DOHH2 (cell line): ENCODE measurements around the gene ZNRF2.
"Not testable (repeated sequence)": the region's sequence is repeated elsewhere in the genome, so short reads cannot be mapped to it uniquely, and the experiment has no call there.

Source experiments
- H3F3A ChIP-seq: fragments of 200-600 bp; sonication (generic), shearing (Covaris generic); 2 replicates; pipeline ENCODE4 v1.6.0; 2016; ENCODE audit warnings: antibody characterized with exemption, mild to moderate bottlenecking; ENCODE audit not compliant: control insufficient read depth, insufficient read depth
- H3K27ac ChIP-seq: fragments of 200-600 bp; sonication (generic); 2 replicates; pipeline ENCODE4 v1.5.1; 2014; ENCODE audit warnings: low read depth, mild to moderate bottlenecking, low read length, moderate library complexity
- H3K27me3 ChIP-seq: fragments of 200-600 bp; sonication (generic); 2 replicates; pipeline ENCODE4 v1.6.1; 2014; ENCODE audit warnings: mild to moderate bottlenecking, low read length, mixed read lengths; ENCODE audit not compliant: control insufficient read depth
- H3K36me3 ChIP-seq: fragments of 200-600 bp; sonication (generic); 2 replicates; pipeline ENCODE4 v1.6.1; 2014; ENCODE audit warnings: mild to moderate bottlenecking, low read length, moderate library complexity, mixed read lengths; ENCODE audit not compliant: control insufficient read depth
- H3K4me1 ChIP-seq: fragments of 200-600 bp; sonication (generic); 2 replicates; pipeline ENCODE4 v1.6.1; 2014; ENCODE audit warnings: mild to moderate bottlenecking, low read length, mixed read lengths; ENCODE audit not compliant: control insufficient read depth
- H3K4me2 ChIP-seq: fragments of 200-600 bp; sonication (generic); 2 replicates; pipeline ENCODE4 v1.6.0; 2014; ENCODE audit warnings: mild to moderate bottlenecking, low read length, moderate library complexity
- H3K4me3 ChIP-seq: fragments of 200-600 bp; sonication (generic); 2 replicates; pipeline ENCODE4 v1.5.1; 2014; ENCODE audit warnings: mild to moderate bottlenecking, low read length, mixed read lengths
- H3K79me2 ChIP-seq: fragments of 200-600 bp; sonication (generic); 2 replicates; pipeline ENCODE4 v1.6.1; 2014; ENCODE audit warnings: mild to moderate bottlenecking, low read length, mixed read lengths; ENCODE audit not compliant: control insufficient read depth
- H3K9me2 ChIP-seq: fragments of 200-600 bp; sonication (generic); replicated peaks from 2 replicates; pipeline ENCODE4 v1.6.1; 2014; ENCODE audit warnings: mild to moderate bottlenecking, low read length, mixed read lengths; ENCODE audit not compliant: control insufficient read depth
- H3K9me3 ChIP-seq: fragments of 200-600 bp; sonication (generic); 2 replicates; pipeline ENCODE4 v1.6.1; 2014; ENCODE audit warnings: antibody characterized with exemption, low read length, mixed read lengths; ENCODE audit not compliant: control insufficient read depth, insufficient read depth
- H4K20me1 ChIP-seq: fragments of 200-600 bp; sonication (generic); 2 replicates; pipeline ENCODE4 v1.6.0; 2014; ENCODE audit warnings: low read depth, mild to moderate bottlenecking, antibody characterized with exemption, low read length, moderate library complexity; ENCODE audit not compliant: control insufficient read depth, insufficient read depth
- CTCF ChIP-seq: fragments of 200-600 bp; sonication (generic); IDR thresholded peaks from one replicate; pipeline ENCODE4 v1.5.1; 2014; ENCODE audit warnings: antibody characterized with exemption, mild to moderate bottlenecking, low read depth, low read length; ENCODE audit not compliant: poor library complexity, severe bottlenecking
- EZH2phosphoT487 ChIP-seq: fragments of 200-600 bp; sonication (generic); IDR thresholded peaks from 2 replicates; pipeline ENCODE4 v1.6.1; 2017; ENCODE audit warnings: borderline replicate concordance, mild to moderate bottlenecking, antibody characterized with exemption, low read length, moderate library complexity, mixed read lengths

The ZNRF2 gene

GRCh38 chr7:30379131-30379530 is 94.7 kb downstream of the ZNRF2 start:
- H3F3A ChIP-seq, result no peaks in the 10 kb centered on the region
- H3K4me3 ChIP-seq, result no peak overlapping the region
- H3K4me1 ChIP-seq, result no peaks in the 10 kb centered on the region
- no peaks in the 10 kb centered on the region for H3K9me2 ChIP-seq
- no peaks in the 10 kb centered on the region for H3K9me3 ChIP-seq
- H3K36me3 ChIP-seq, result no peaks in the 10 kb centered on the region
- H3K79me2 ChIP-seq, result no peaks in the 10 kb centered on the region
- H3K27ac ChIP-seq, result no peak overlapping the region
- no peaks in the 10 kb centered on the region for H4K20me1 ChIP-seq
- TF ChIP-seq CTCF, result no peak
- no peak for TF ChIP-seq EZH2phosphoT487
- H3K27me3 ChIP-seq, result no peaks in the 10 kb centered on the region
- H3K4me2 ChIP-seq, result no peak overlapping the region

- H3K79me2 ChIP-seq, result no peaks in the 10 kb centered on the region
- no peak for TF ChIP-seq CTCF
- no peak overlapping the region for H3K27ac ChIP-seq
These were observed 95.3 kb downstream of the ZNRF2 start for GRCh38 chr7:30379741-30380140.

GRCh38 chr7:30380294-30380693 is 95.9 kb downstream of the ZNRF2 start:
- H3K9me3 ChIP-seq, result no peaks in the 10 kb centered on the region
- no peaks in the 10 kb centered on the region for H3K9me2 ChIP-seq
- no peaks in the 10 kb centered on the region for H3F3A ChIP-seq
- H3K79me2 ChIP-seq, result no peaks in the 10 kb centered on the region
- H3K27me3 ChIP-seq, result no peaks in the 10 kb centered on the region
- no peaks in the 10 kb centered on the region for H3K36me3 ChIP-seq
- H3K27ac ChIP-seq, result no peak overlapping the region
- no peaks in the 10 kb centered on the region for H4K20me1 ChIP-seq
- no peak for TF ChIP-seq EZH2phosphoT487
- H3K4me2 ChIP-seq, result no peak overlapping the region
- no peak overlapping the region for H3K4me3 ChIP-seq
- H3K4me1 ChIP-seq, result no peaks in the 10 kb centered on the region

More at GRCh38 chr7:30379741-30380140, 95.3 kb downstream of the ZNRF2 start:
- Histone ChIP-seq H3K27me3 (no peaks in the 10 kb centered on the region), H3K4me3 (no peak overlapping the region), H3K36me3 (no peaks in the 10 kb centered on the region), H3K9me3 (no peaks in the 10 kb centered on the region), H3K4me2 (no peak overlapping the region), H3K9me2 (no peaks in the 10 kb centered on the region), H3F3A (no peaks in the 10 kb centered on the region), H3K4me1 (no peaks in the 10 kb centered on the region), H4K20me1 (no peaks in the 10 kb centered on the region)

- not testable (repeated sequence) for H3K27me3 ChIP-seq, H3F3A ChIP-seq, H3K9me3 ChIP-seq, H3K27ac ChIP-seq, H4K20me1 ChIP-seq, H3K79me2 ChIP-seq, H3K4me2 ChIP-seq, H3K4me1 ChIP-seq, H3K36me3 ChIP-seq, H3K9me2 ChIP-seq, H3K4me3 ChIP-seq
These were observed 96.4 kb downstream of the ZNRF2 start for GRCh38 chr7:30380824-30381223.
